ENCODE results near the gene FOXN3. TPM values are rescaled to one million over a fixed set of nuclear protein-coding genes. Genes with fewer than 3 reads are reported as not detected.

FOXN3 gene
- total and polyA plus RNA-seq, 8 donors: 8.8 to 58.0 (median 31.7) TPM

DNA sequence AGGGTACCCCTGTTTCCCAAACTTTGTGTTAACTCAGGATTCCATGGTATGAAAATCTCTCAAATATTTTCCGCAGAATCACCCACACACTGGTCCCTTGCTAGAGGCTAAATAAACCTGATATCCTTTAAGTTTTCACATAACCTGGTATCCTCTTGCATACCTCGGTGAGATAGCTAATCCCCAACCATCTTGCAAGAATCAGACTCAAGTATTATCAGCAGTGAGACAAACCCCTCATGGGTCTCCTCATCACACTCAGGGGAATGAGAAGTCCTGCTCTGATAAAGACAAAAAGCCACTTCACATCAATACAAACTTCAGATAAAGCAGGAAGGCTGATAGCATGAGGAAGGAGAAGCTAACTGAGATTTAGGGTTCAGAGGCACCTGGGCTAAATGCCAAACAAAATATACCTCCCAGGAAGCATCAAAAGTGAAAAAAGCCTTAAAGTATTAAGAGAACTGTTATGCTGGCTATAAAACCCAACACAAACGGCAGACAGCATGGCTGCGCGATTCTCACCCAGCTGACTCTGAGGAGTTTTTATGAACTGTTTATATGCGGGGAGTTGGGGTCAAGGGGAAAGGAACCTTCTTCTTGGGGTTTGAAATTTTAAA lies 96.5 kb downstream of the FOXN3 start:
- Histone ChIP-seq H3K4me1 (no peaks in the 10 kb centered on the region), H3K36me3 (no peaks in the 10 kb centered on the region), H3K27me3 (no peaks in the 10 kb centered on the region), H3K9me3 (no peaks in the 10 kb centered on the region), H3K27ac (no peak overlapping the region), H3K4me3 (no peak overlapping the region)
- TF ChIP-seq, protein P1, sequence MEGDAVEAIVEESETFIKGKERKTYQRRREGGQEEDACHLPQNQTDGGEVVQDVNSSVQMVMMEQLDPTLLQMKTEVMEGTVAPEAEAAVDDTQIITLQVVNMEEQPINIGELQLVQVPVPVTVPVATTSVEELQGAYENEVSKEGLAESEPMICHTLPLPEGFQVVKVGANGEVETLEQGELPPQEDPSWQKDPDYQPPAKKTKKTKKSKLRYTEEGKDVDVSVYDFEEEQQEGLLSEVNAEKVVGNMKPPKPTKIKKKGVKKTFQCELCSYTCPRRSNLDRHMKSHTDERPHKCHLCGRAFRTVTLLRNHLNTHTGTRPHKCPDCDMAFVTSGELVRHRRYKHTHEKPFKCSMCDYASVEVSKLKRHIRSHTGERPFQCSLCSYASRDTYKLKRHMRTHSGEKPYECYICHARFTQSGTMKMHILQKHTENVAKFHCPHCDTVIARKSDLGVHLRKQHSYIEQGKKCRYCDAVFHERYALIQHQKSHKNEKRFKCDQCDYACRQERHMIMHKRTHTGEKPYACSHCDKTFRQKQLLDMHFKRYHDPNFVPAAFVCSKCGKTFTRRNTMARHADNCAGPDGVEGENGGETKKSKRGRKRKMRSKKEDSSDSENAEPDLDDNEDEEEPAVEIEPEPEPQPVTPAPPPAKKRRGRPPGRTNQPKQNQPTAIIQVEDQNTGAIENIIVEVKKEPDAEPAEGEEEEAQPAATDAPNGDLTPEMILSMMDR (IDR thresholded peaks at IDR 0.05): no peak
- 84 to 86% methylated on average over 6 of the region's 6 CpGs for WGBS, 2 donors
- intact Hi-C loops (cut with DNase I): no loop called here
- FAIRE-seq: no peak
- ATAC-seq: no peak
- DNase-seq: no peak

DNA sequence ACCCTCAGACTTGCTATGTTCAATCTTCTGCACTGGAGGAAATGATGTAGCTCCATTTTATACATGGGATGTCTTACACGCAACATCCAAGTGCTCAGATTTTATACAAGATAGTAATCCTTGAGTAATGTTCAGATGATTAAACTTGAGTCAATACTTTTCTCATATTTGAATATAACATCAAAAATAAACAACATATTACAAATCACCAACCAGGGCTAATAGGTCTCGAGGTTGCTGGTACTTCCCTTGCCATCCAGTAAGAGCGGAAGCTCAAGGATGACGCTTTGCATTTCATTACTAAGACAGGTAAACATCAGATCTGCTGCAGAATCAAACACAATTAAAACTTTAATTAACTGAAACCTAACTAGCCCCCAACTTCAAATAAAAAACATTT lies 97.3 kb downstream of the FOXN3 start:
- WGBS, 2 donors: 97 to 99% methylated on average over 4 of the region's 4 CpGs
- FAIRE-seq (no peak), DNase-seq (no peak), ATAC-seq (no peak)
- Histone ChIP-seq H3K9me3 (no peaks in the 10 kb centered on the region), H3K4me1 (no peaks in the 10 kb centered on the region), H3K36me3 (no peaks in the 10 kb centered on the region), H3K27ac (no peak overlapping the region), H3K27me3 (no peaks in the 10 kb centered on the region), H3K4me3 (no peak overlapping the region)
- TF ChIP-seq, protein P1 (IDR thresholded peaks at IDR 0.05): no peak
- intact Hi-C loops (cut with DNase I): no loop called here

DNA sequence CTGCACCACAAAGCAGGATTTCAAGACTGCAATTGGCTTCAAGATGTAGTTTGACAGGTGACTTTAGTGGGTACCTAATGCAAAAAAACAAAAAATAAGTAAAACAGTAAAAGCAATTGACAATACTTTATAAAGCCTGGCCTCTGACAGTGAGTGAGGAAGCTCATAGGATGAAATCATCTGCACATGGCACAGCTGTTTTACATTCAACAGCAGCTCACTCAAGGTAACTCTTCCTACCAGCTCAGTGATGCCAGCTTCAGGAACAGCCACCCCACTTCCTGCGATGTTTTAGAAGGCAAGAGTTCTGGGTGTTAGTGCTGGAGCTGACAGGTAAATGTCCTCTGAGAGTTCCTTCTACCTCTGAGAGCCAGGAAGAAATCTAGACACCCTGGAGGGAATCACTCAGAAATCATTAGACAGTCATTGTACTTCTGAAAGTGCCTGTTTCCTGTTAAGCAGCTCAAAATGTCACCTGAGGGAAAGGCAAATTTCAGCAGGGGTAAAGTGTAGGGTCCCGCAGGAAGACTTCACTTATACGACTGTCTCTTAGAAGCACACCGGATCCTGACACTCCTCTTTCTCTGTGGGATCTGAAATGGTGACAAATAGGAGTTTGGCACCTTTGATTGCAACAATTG lies 99.9 kb downstream of the FOXN3 start:
- no peak overlapping the region for H3K4me3 ChIP-seq
- no peak for ATAC-seq
- DNase-seq: no peak
- H3K36me3 ChIP-seq: no peaks in the 10 kb centered on the region
- FAIRE-seq: no peak
- H3K27me3 ChIP-seq: no peaks in the 10 kb centered on the region
- no peaks in the 10 kb centered on the region for H3K4me1 ChIP-seq
- no peaks in the 10 kb centered on the region for H3K9me3 ChIP-seq
- 95 to 96% methylated on average over 4 of the region's 4 CpGs for WGBS, 2 donors
- TF ChIP-seq, protein P1 (IDR thresholded peaks at IDR 0.05): no peak
- intact Hi-C loops (cut with DNase I): no loop called here
- H3K27ac ChIP-seq: no peak overlapping the region

DNA sequence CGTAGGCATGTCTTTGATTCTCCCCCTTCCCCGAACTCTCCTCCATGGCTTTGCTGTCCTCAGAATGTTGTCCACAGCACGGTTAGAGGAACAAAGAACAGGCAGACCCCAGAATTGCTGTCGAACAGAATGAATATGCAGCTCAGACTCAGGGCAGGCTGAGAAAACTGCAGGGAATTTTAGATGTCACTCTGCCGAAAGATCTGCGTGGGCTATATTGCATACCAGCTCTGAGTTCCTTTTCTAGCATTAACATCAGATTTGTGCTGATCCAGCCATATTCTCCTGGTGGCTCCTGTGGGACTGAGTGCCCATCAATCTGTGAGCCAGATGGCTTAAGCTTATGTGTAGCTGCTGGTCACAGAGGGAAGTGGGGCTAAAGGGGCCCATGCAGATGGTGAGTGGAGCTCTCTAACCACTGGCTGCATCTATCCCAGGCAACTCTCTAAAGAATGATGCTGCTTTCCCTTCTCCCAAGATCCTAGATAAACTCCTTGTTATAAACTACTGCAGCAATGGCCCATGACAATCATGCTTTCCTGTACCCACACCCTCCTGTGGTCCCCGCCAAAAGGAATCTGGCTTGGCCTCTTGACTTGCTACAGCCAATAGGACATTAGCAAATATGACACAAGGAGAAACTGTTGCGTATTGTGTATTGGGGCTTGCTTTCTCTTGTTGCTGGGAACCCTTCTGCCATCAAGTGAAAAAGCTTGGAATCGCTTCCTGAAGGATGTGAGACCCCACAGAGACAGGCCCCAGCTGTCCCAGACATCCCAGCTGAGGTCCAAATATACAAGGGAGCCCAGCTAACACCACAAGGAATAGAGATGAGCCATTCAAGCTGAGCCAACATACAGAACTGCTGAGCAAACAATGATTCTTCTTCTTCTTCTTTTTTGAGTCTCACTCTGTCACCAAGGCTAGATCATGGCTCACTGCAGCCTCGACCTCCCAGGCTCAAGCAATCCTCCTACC lies 101.3 kb downstream of the FOXN3 start:
- ATAC-seq (peak in 1 of 4 donors; percentile 24), DNase-seq (no peak), FAIRE-seq (no peak)
- WGBS, 2 donors: 92 to 97% methylated on average over 10 of the region's 10 CpGs
- TF ChIP-seq, protein P1 (IDR thresholded peaks at IDR 0.05): no peak
- H3K4me3 ChIP-seq: no peak overlapping the region
- H3K9me3 ChIP-seq: no peaks in the 10 kb centered on the region
- no peaks in the 10 kb centered on the region for H3K4me1 ChIP-seq
- H3K27ac ChIP-seq: no peak overlapping the region
- intact Hi-C loops (cut with DNase I): no loop called here
- H3K27me3 ChIP-seq: no peaks in the 10 kb centered on the region
- H3K36me3 ChIP-seq: no peaks in the 10 kb centered on the region

Measured in pancreas (tissue), 10 donors.